Endothelial cell (in vitro differentiated cells): Measurements from ENCODE around the gene HMCN2. TPM values are rescaled to one million over a fixed set of nuclear protein-coding genes. Genes with fewer than 3 reads are reported as not detected.

Experiments
- DNase-seq: peaks from one replicate; pipeline ENCODE4 v3.0.0; 2021; ENCODE audit warnings: low spot score
- H3K27ac Mint-ChIP-seq: one replicate; pipeline ENCODE4 v1.8.0; 2021; ENCODE audit warnings: mixed read lengths, inconsistent platforms; ENCODE audit not compliant: unreplicated experiment
- H3K27me3 Mint-ChIP-seq: one replicate; pipeline ENCODE4 v1.8.0; 2021; ENCODE audit warnings: mild to moderate bottlenecking, moderate library complexity, mixed read lengths, inconsistent platforms; ENCODE audit not compliant: unreplicated experiment
- H3K36me3 Mint-ChIP-seq: one replicate; pipeline ENCODE4 v1.8.0; 2021; ENCODE audit warnings: mild to moderate bottlenecking, low read depth, mixed read lengths, inconsistent platforms; ENCODE audit not compliant: unreplicated experiment
- H3K4me1 Mint-ChIP-seq: one replicate; pipeline ENCODE4 v1.8.0; 2021; ENCODE audit warnings: mild to moderate bottlenecking, mixed read lengths, inconsistent platforms; ENCODE audit not compliant: unreplicated experiment
- H3K4me3 Mint-ChIP-seq: one replicate; pipeline ENCODE4 v1.8.0; 2021; ENCODE audit warnings: mild to moderate bottlenecking, mixed read lengths, inconsistent platforms; ENCODE audit not compliant: unreplicated experiment
- H3K9me3 Mint-ChIP-seq: one replicate; pipeline ENCODE4 v1.8.0; 2021; ENCODE audit warnings: mixed read lengths, inconsistent platforms; ENCODE audit not compliant: unreplicated experiment
- CTCF ChIP-seq: fragments of 200-600 bp; sonication (generic); IDR thresholded peaks from one replicate; pipeline ENCODE4 v1.5.0; 2021; ENCODE audit warnings: antibody characterized with exemption; ENCODE audit not compliant: unreplicated experiment
- total RNA-seq: library from RNA; stranded (reverse); fragmentation: NEBNext Ultra II Directional; extraction: Animal tissue kit (Norgen Biotek cat#: 25700); gene quantifications from one replicate; pipeline ENCODE4 v1.2.1, GENCODE V29; 2021; ENCODE audit not compliant: unreplicated experiment

Gene HMCN2
- total RNA-seq, 1 donor from 2014 or later: 29.6 TPM

GRCh38 chr9:130347036-130347435 is 81.5 kb downstream of the HMCN2 start:
- TF ChIP-seq CTCF: no peak
- Mint-ChIP-seq H3K4me1 (no peaks in the 10 kb centered on the region), H3K27ac (no peak overlapping the region), H3K36me3 (no peaks in the 10 kb centered on the region), H3K27me3 (peaks cover 14% of the 10 kb centered on the region), H3K9me3 (no peaks in the 10 kb centered on the region), H3K4me3 (no peak overlapping the region)
- no peak for DNase-seq

- no peak overlapping the region for H3K4me3 Mint-ChIP-seq
- DNase-seq: no peak
- no peaks in the 10 kb centered on the region for H3K4me1 Mint-ChIP-seq
- no peaks in the 10 kb centered on the region for H3K9me3 Mint-ChIP-seq
- peaks cover 12% of the 10 kb centered on the region for H3K27me3 Mint-ChIP-seq
- H3K36me3 Mint-ChIP-seq: no peaks in the 10 kb centered on the region
- no peak for TF ChIP-seq CTCF
- H3K27ac Mint-ChIP-seq: no peak overlapping the region
Observed at GRCh38 chr9:130347931-130348330, 82.4 kb downstream of the HMCN2 start.

- no peak for DNase-seq
- Mint-ChIP-seq H3K4me3 (no peak overlapping the region), H3K27ac (no peak overlapping the region), H3K9me3 (no peaks in the 10 kb centered on the region), H3K36me3 (no peaks in the 10 kb centered on the region), H3K27me3 (peaks cover 12% of the 10 kb centered on the region), H3K4me1 (no peaks in the 10 kb centered on the region)
- TF ChIP-seq CTCF: no peak
Observed at GRCh38 chr9:130348341-130348740, 82.8 kb downstream of the HMCN2 start.

- no peak for TF ChIP-seq CTCF
- no peaks in the 10 kb centered on the region for H3K4me1 Mint-ChIP-seq
- no peak for DNase-seq
Observed at GRCh38 chr9:130348881-130349280, 83.3 kb downstream of the HMCN2 start.

GRCh38 chr9:130349398-130349797 is 83.8 kb downstream of the HMCN2 start:
- Mint-ChIP-seq H3K9me3 (no peaks in the 10 kb centered on the region), H3K4me3 (no peak overlapping the region), H3K4me1 (no peaks in the 10 kb centered on the region), H3K27ac (peak overlapping the region; percentile 36), H3K27me3 (peaks cover 12% of the 10 kb centered on the region), H3K36me3 (no peaks in the 10 kb centered on the region)
- no peak for DNase-seq
- no peak for TF ChIP-seq CTCF

More at GRCh38 chr9:130348881-130349280, 83.3 kb downstream of the HMCN2 start:
- Mint-ChIP-seq H3K27me3 (peaks cover 12% of the 10 kb centered on the region), H3K36me3 (no peaks in the 10 kb centered on the region), H3K27ac (no peak overlapping the region), H3K4me3 (no peak overlapping the region), H3K9me3 (no peaks in the 10 kb centered on the region)
